GM18520 (cell line): Measurements from ENCODE around the gene DEF6.

Source experiments
- ATAC-seq: cut with Tn5 transposase; IDR thresholded peaks from one replicate; pipeline ENCODE4 v1.9.1; 2021; ENCODE audit not compliant: unreplicated experiment

The DEF6 gene

GRCh38 chr6:35297601-35298481 is at the start of gene DEF6:
TSS of gene DEF6 (plus strand) at chr6:35297818. CDS start at chr6:35297857, 39 bp downstream.
- peak; percentile 62 for ATAC-seq

GRCh38 chr6:35248300-35248699 is 49.3 kb upstream of the DEF6 start:
- no peak for ATAC-seq

- no peak for ATAC-seq
Measured at GRCh38 chr6:35248965-35249364, 48.7 kb upstream of the DEF6 start.

GRCh38 chr6:35251949-35252348 is 45.7 kb upstream of the DEF6 start:
- no peak for ATAC-seq

- no peak for ATAC-seq
Measured at GRCh38 chr6:35253249-35253648, 44.4 kb upstream of the DEF6 start.

- ATAC-seq = no peak
Measured at GRCh38 chr6:35258336-35258735, 39.3 kb upstream of the DEF6 start.

GRCh38 chr6:35258858-35259193 is 38.8 kb upstream of the DEF6 start:
- ATAC-seq = no peak

- ATAC-seq = peak; percentile 78
Measured at GRCh38 chr6:35259194-35259947, 38.2 kb upstream of the DEF6 start, which contains the start of gene ZNF76. TSS of gene ZNF76 (plus strand) at chr6:35259735. CDS start at chr6:35281152, 21,417 bp downstream.

- ATAC-seq = peak; percentile 20
Measured at GRCh38 chr6:35259948-35260590, 37.5 kb upstream of the DEF6 start.

GRCh38 chr6:35260591-35261570 is 36.7 kb upstream of the DEF6 start:
- no peak for ATAC-seq

- no peak for ATAC-seq
Measured at GRCh38 chr6:35262596-35262995, 35.0 kb upstream of the DEF6 start.

GRCh38 chr6:35264550-35265274 is 32.9 kb upstream of the DEF6 start:
- no peak for ATAC-seq

- ATAC-seq = no peak
Measured at GRCh38 chr6:35265523-35265922, 32.1 kb upstream of the DEF6 start.

- no peak for ATAC-seq
Measured at GRCh38 chr6:35267446-35267845, 30.2 kb upstream of the DEF6 start.

- ATAC-seq = no peak
Measured at GRCh38 chr6:35267897-35268296, 29.7 kb upstream of the DEF6 start.

GRCh38 chr6:35272005-35272404 is 25.6 kb upstream of the DEF6 start:
- no peak for ATAC-seq

- no peak for ATAC-seq
Measured at GRCh38 chr6:35273822-35274559, 23.6 kb upstream of the DEF6 start.

GRCh38 chr6:35275744-35276260 is 21.8 kb upstream of the DEF6 start:
- no peak for ATAC-seq

- ATAC-seq = no peak
Measured at GRCh38 chr6:35278708-35279107, 18.9 kb upstream of the DEF6 start.
